HepG2 (cell line): ENCODE measurements around the gene ZMYND10. TPM values are rescaled to one million over a fixed set of nuclear protein-coding genes. Genes with fewer than 3 reads are reported as not detected.
A peak's percentile ranks its signal among the peaks of the same experiment; 100 is the strongest.

Experiments used
- ATAC-seq: fragments of 200-7000 bp; cut with Tn5 transposase; 3 replicates; pipeline ENCODE4 v1.9.1; 2020; ENCODE audit warnings: mild to moderate bottlenecking, moderate library complexity
- BruUV-seq: library from RNA; stranded (reverse); fragments of 400-500 nt; replicated peaks from 2 replicates; lab custom pipeline; 2021; lab: Mats Ljungman, UMichigan
- CTCF ChIA-PET: fragments of 300-600 bp; formaldehyde crosslinking; extraction: SDS; loops from one replicate; lab custom pipeline; 2021; ENCODE audit warnings: low total read pairs, inconsistent platforms, low intra/inter-chr PET ratio; lab: Yijun Ruan, JAX
- POLR2A ChIA-PET: fragments of 350-600 bp; sonication (Branson Sonifier 250); formaldehyde crosslinking; loops from one replicate; lab custom pipeline; 2020; ENCODE audit warnings: antibody characterized with exemption, inconsistent platforms; lab: Yijun Ruan, JAX
- DNase-seq: peaks from one replicate; pipeline ENCODE4 v3.0.0-alpha.2; 2015; ENCODE audit warnings: low spot score
- FAIRE-seq: peaks from 3 replicates; lab custom pipeline; 2011; peaks lifted over from hg19 to GRCh38; lab: Jason Lieb, UNC
- H2AFZ ChIP-seq: one replicate; pipeline ENCODE4 v1.6.1; 2011; ENCODE audit warnings: low read length, inconsistent platforms
- H3K27ac ChIP-seq: fragments of 300-600 bp; 3 replicates; pipeline ENCODE4 v1.8.0; 2011; ENCODE audit warnings: mixed run types, mild to moderate bottlenecking, mixed read lengths, low read length, inconsistent platforms; ENCODE audit not compliant: insufficient read depth; ENCODE audit errors: extremely low read length
- H3K27me3 ChIP-seq, 2 experiments: fragments of 200-600 bp in 1 of 2; 2 replicates in 1 of 2; 3 replicates in 1 of 2; pipeline versions ENCODE4 v1.6.0 to v1.8.0; 2011; ENCODE audit warnings: low read length in 2 of 2, mild to moderate bottlenecking in 2 of 2, moderate library complexity in 2 of 2, inconsistent platforms in 1 of 2; ENCODE audit not compliant: insufficient read depth in 2 of 2, control insufficient read depth in 1 of 2
- H3K36me3 ChIP-seq, 2 experiments: fragments of 200-600 bp in 1 of 2; replicated peaks in 1 of 2; 2 replicates in 1 of 2; 3 replicates in 1 of 2; pipeline versions ENCODE4 v1.5.1 to v1.8.0; 2011; ENCODE audit warnings: low read length in 2 of 2, inconsistent platforms in 1 of 2; ENCODE audit not compliant: insufficient read depth in 2 of 2, control insufficient read depth in 1 of 2
- H3K4me1 ChIP-seq: 2 replicates; pipeline ENCODE4 v1.5.1; 2012; ENCODE audit warnings: low read length, inconsistent platforms; ENCODE audit not compliant: insufficient read depth
- H3K4me2 ChIP-seq: 2 replicates; pipeline ENCODE4 v1.6.0; 2011; ENCODE audit warnings: low read depth, low read length, inconsistent platforms
- H3K4me3 ChIP-seq, 3 experiments: fragments of 200-600 bp in 1 of 3; sonication (generic), shearing (Covaris generic) in 1 of 3; replicated peaks in 1 of 3; 2 replicates each; pipeline ENCODE4 v1.5.1; 2011 to 2016; ENCODE audit warnings: low read length in 3 of 3, inconsistent platforms in 2 of 3, low read depth in 2 of 3, mild to moderate bottlenecking in 2 of 3, control low read depth in 1 of 3, mixed read lengths in 1 of 3; ENCODE audit not compliant: insufficient read depth in 1 of 3
- H3K79me2 ChIP-seq: one replicate; pipeline ENCODE4 v1.6.1; 2011; ENCODE audit warnings: low read length, inconsistent platforms; ENCODE audit not compliant: insufficient read depth
- H3K9ac ChIP-seq: 2 replicates; pipeline ENCODE4 v1.6.0; 2011; ENCODE audit warnings: mild to moderate bottlenecking, low read depth, low read length, inconsistent platforms; ENCODE audit not compliant: insufficient read depth
- H3K9me3 ChIP-seq: 2 replicates; pipeline ENCODE4 v1.5.1; 2012; ENCODE audit warnings: mild to moderate bottlenecking, low read length
- H4K20me1 ChIP-seq: 2 replicates; pipeline ENCODE4 v1.6.0; 2011; ENCODE audit warnings: inconsistent platforms, mild to moderate bottlenecking, low read length, moderate library complexity; ENCODE audit not compliant: insufficient read depth
- ATF1 ChIP-seq: IDR thresholded peaks from 2 replicates; pipeline ENCODE4 v1.6.1; 2016; ENCODE audit warnings: mild to moderate bottlenecking, control low read depth
- ATF7-NPFF ChIP-seq: sonication (generic); formaldehyde crosslinking; IDR thresholded peaks from 2 replicates; pipeline ENCODE4 v1.8.1; 2023; ENCODE audit warnings: mild to moderate bottlenecking, low read depth, missing genetic modification reagents, moderate library complexity
- CENPT ChIP-seq: sonication (generic); formaldehyde crosslinking; IDR thresholded peaks from 2 replicates; pipeline ENCODE4 v1.8.0; 2022; ENCODE audit warnings: low read depth, mild to moderate bottlenecking, moderate library complexity, missing genetic modification reagents
- CHCHD3 ChIP-seq: sonication (generic); formaldehyde crosslinking; IDR thresholded peaks from 2 replicates; pipeline ENCODE4 v1.8.0; 2022; ENCODE audit warnings: mild to moderate bottlenecking, missing genetic modification reagents, moderate library complexity
- CHD4 ChIP-seq: fragments of 200-600 bp; sonication (generic); IDR thresholded peaks from 2 replicates; pipeline ENCODE4 v1.7.0; 2017; ENCODE audit warnings: mild to moderate bottlenecking, low read length, borderline replicate concordance
- DMAP1 ChIP-seq: IDR thresholded peaks from 2 replicates; pipeline ENCODE4 v1.6.1; 2016
- HCFC1 ChIP-seq: fragments of 150-350 bp; IDR thresholded peaks from 2 replicates; pipeline ENCODE4 v1.6.1; 2014; ENCODE audit warnings: low read depth, low read length
- HES4 ChIP-seq: sonication (generic); formaldehyde crosslinking; IDR thresholded peaks from 2 replicates; pipeline ENCODE4 v1.9.0; 2021; ENCODE audit warnings: mild to moderate bottlenecking, missing genetic modification reagents, borderline replicate concordance
- HIVEP1 ChIP-seq: sonication (generic); formaldehyde crosslinking; IDR thresholded peaks from 2 replicates; pipeline ENCODE4 v1.4.0; 2020; ENCODE audit warnings: mild to moderate bottlenecking, missing genetic modification reagents
- HNF4G ChIP-seq, 2 experiments: sonication (generic) in 1 of 2; formaldehyde crosslinking in 1 of 2; IDR thresholded peaks; 2 replicates each; pipeline versions ENCODE4 v1.4.0 to v1.6.1; 2011 to 2020; ENCODE audit warnings: borderline replicate concordance in 2 of 2, low read depth in 2 of 2, mild to moderate bottlenecking in 2 of 2, low read length in 1 of 2, missing genetic modification reagents in 1 of 2, moderate library complexity in 1 of 2
- LCORL ChIP-seq, 2 experiments: fragments of 450-650 bp in 1 of 2; sonication (generic) in 1 of 2; formaldehyde crosslinking in 1 of 2; IDR thresholded peaks; 2 replicates each; pipeline versions ENCODE4 v1.5.0 to v1.6.1; 2017 to 2020; ENCODE audit warnings: antibody characterized with exemption in 1 of 2, missing genetic modification reagents in 1 of 2
- NBN ChIP-seq: fragments of 450-650 bp; conservative IDR thresholded peaks from 2 replicates; pipeline ENCODE4 v1.6.1; 2017
- SUZ12 ChIP-seq: fragments of 150-350 bp; IDR thresholded peaks from 2 replicates; pipeline ENCODE4 v1.6.1; 2014; ENCODE audit warnings: low read depth, low read length
- YEATS4 ChIP-seq: sonication (generic); formaldehyde crosslinking; IDR thresholded peaks from 2 replicates; pipeline ENCODE4 v1.4.0; 2020; ENCODE audit warnings: missing genetic modification reagents, borderline replicate concordance
- ZNF430 ChIP-seq: sonication (generic); formaldehyde crosslinking; IDR thresholded peaks from 2 replicates; pipeline ENCODE4 v1.9.0; 2021; ENCODE audit warnings: mild to moderate bottlenecking, missing genetic modification reagents
- ZNF607 ChIP-seq: sonication (generic); formaldehyde crosslinking; IDR thresholded peaks from 2 replicates; pipeline ENCODE4 v1.5.1; 2020; ENCODE audit warnings: missing genetic modification reagents, mild to moderate bottlenecking, borderline replicate concordance
- ZNF614 ChIP-seq: IDR thresholded peaks from 2 replicates; pipeline ENCODE4 v1.6.1; 2018; ENCODE audit warnings: missing biosample characterization, missing genetic modification reagents, inconsistent platforms, borderline replicate concordance
- ZNF703 ChIP-seq: sonication (generic); formaldehyde crosslinking; IDR thresholded peaks from 2 replicates; pipeline ENCODE4 v1.5.1; 2020; ENCODE audit warnings: missing genetic modification reagents, mild to moderate bottlenecking, moderate library complexity, borderline replicate concordance
- WGBS: methylation state at CpG from one replicate; pipeline ENCODE4 v1.1.6; 2017; ENCODE audit warnings: low lambda C conversion rate; 5-methylcytosine and 5-hydroxymethylcytosine counted together
- in situ Hi-C: cut with HindIII; loops from 2 replicates; pipeline ENCODE4 v1.10.0; 2017; ENCODE audit warnings: low pct_unique_long_range_greater_than_20kb; ENCODE audit not compliant: extremely low pct_ligation_motif_present
- intact Hi-C: fragments of 100-400 bp; cut with micrococcal nuclease; formaldehyde crosslinking; loops from one replicate; pipeline ENCODE4 v1.10.0; 2022; ENCODE audit not compliant: unreplicated experiment
- polyA plus RNA-seq, 8 experiments: library from polyadenylated mRNA; depleted of rRNA in 3 of 8; stranded (reverse) in 7 of 8; unstranded in 1 of 8; fragments of >200 nt; fragmentation: Illumina TruSeq in 4 of 8; extraction: Trizol in 4 of 8; gene quantifications; 2 replicates each; pipeline versions ENCODE4 v1.2.1 to v1.2.3, GENCODE V29; 2011 to 2016; ENCODE audit warnings: low read depth in 4 of 8, missing spikeins in 1 of 8, mixed read lengths in 1 of 8; ENCODE audit not compliant: insufficient read depth in 1 of 8
- total RNA-seq, 5 experiments: library from RNA; depleted of rRNA; stranded (reverse); fragments of >200 nt; fragmentation: Illumina TruSeq; extraction: Trizol; gene quantifications; 2 replicates each; pipeline ENCODE4 v1.2.3, GENCODE V29; 2016; ENCODE audit warnings: low read depth in 1 of 5
- TF ChIP-seq, protein P1 (sequence below): sonication (generic); formaldehyde crosslinking; IDR thresholded peaks from 2 replicates; pipeline ENCODE4 v1.4.0; 2020; ENCODE audit warnings: missing genetic modification reagents
- TF ChIP-seq, protein P2 (sequence below): sonication (generic); formaldehyde crosslinking; IDR thresholded peaks from 2 replicates; pipeline ENCODE4 v1.8.0; 2022; ENCODE audit warnings: missing genetic modification reagents, low read depth, mild to moderate bottlenecking, borderline replicate concordance

ZMYND10 gene
- total and polyA plus RNA-seq, 2 of the 13 experiments (the other 11 are each of a cell fraction or from before 2014, with no cell fraction given), result 0.60 to 0.74 TPM

DNA sequence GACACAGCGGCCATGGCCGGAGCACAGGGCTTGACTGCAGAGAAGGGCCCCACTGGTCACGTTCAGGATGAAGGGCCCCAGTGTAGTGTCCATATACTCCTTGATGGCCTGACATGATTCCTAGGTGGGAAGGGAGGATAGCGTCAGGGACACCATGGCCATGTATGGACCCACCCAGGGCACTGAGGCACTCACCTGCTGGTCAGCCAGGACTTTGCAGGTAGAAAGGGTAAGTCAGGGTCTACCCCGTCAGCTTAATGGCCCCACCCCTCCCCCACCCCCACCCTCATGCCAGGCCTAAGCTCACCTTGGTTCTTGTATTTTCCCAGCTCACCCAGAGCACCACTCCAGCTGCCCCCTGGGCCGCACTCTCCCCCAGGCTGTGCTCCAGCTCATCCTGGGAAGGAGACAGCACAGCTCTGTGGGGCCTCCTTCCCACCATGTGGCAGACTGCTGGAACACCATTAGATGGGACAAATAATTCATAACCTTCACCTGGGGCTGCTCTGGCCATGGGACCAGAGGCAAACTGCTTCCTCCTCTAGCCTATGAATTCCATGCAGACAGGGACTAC lies 44.8 kb downstream of the ZMYND10 start (continued):
- TF ChIP-seq ATF7-NPFF (CRISPR knock-in tag) (no peak), HES4 (0 out of 2 replicates have a peak, but pooled peaks have one; percentile 50)

DNA sequence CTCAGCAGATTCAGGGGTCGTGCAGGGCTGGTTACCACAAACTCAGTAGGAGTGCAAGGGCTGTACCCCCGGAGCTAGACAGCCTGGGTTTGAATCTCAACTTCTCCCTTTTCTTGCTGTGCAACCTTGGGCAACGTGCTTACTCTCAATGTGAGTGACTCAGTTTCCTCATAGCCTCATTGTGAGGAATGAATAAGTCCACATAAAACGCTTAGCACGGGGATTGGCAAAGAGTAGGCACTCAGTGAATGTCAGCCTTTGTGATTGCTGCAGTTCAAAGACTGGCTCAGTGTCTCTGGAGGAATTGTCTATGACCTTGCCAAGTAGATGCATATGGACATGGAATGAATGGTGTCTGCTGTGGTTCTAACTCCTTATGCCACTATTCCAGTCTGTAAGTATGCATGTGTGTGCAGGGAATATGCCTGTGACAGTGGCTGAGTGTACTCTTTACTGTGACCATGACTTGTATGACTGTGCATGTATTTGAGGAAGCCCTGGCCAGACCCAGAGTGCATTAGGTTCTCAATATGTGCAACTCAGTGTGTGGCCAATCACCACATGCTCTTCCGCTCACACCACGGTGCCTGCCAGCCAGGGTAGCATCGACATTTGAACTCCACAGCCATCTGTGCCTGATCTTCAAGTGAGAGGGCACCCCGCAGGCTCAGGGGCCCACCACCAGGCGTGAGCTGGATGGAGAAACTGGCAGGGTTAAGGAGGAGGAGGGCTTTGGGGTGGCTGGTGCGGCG lies 45.4 kb downstream of the ZMYND10 start:
- no peak overlapping the region for H2AFZ ChIP-seq
- peak overlapping the region; percentile 63 for H3K9ac ChIP-seq
- H3K36me3 ChIP-seq, result peaks cover 1 to 3% of the 10 kb centered on the region in 2 experiments; a peak in 2 of 5 replicates
- H3K4me1 ChIP-seq, result peaks cover 61% of the 10 kb centered on the region
- BruUV-seq, result TSS peak; percentile 92
- H3K4me3 ChIP-seq, result peak overlapping the region; percentile 48 to 53 (median 50)
- 66% methylated on average over 11 of the region's 12 CpGs for WGBS
- H4K20me1 ChIP-seq, result peaks cover 11% of the 10 kb centered on the region
- ATAC-seq, result no peak
- DNase-seq, result no peak
- ChIA-PET POLR2A (interaction anchor here (0.5 to 7.9 kb wide), 26 partner anchors 7 to 105 kb away, joined by 3 to 222 read pairs (median 6); partner anchors contain the start of genes CYB561D2, GNAI2, HYAL2 and IFRD2), CTCF (interaction anchor here (1.5 kb wide), 1 partner anchor 21 kb away, joined by 3 read pairs; no protein-coding TSS in a partner anchor)
- H3K9me3 ChIP-seq, result no peaks in the 10 kb centered on the region
- H3K27ac ChIP-seq, result peak overlapping the region; percentile 87
- peak overlapping the region; percentile 86 for H3K4me2 ChIP-seq
- H3K79me2 ChIP-seq, result peaks cover 36% of the 10 kb centered on the region
- no peaks in the 10 kb centered on the region; a peak in 1 of 5 replicates for H3K27me3 ChIP-seq
- in situ Hi-C loops, result no loop called here
- intact Hi-C loops, result loop anchor here (1.0 to 5.0 kb wide), 2 partner anchors 21 to 38 kb away; no protein-coding TSS in a partner anchor
- FAIRE-seq, result no peak
- TF ChIP-seq NBN, result no peak
- TF ChIP-seq YEATS4 (CRISPR knock-in tag), result no peak
- TF ChIP-seq, protein P1, sequence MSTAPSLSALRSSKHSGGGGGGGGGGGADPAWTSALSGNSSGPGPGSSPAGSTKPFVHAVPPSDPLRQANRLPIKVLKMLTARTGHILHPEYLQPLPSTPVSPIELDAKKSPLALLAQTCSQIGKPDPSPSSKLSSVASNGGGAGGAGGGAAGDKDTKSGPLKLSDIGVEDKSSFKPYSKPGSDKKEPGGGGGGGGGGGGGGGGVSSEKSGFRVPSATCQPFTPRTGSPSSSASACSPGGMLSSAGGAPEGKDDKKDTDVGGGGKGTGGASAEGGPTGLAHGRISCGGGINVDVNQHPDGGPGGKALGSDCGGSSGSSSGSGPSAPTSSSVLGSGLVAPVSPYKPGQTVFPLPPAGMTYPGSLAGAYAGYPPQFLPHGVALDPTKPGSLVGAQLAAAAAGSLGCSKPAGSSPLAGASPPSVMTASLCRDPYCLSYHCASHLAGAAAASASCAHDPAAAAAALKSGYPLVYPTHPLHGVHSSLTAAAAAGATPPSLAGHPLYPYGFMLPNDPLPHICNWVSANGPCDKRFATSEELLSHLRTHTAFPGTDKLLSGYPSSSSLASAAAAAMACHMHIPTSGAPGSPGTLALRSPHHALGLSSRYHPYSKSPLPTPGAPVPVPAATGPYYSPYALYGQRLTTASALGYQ (CRISPR knock-in tag), result no peak
- TF ChIP-seq DMAP1 (CRISPR knock-in tag), result no peak
- no peak for TF ChIP-seq HNF4G (IDR thresholded peaks at IDR 0.05; ENCODE audit: borderline replicate concordance, low read depth, low read length)
- no peak for TF ChIP-seq HNF4G (CRISPR knock-in tag; IDR thresholded peaks at IDR 0.05; ENCODE audit: borderline replicate concordance, low read depth)
- TF ChIP-seq ZNF614 (CRISPR knock-in tag), result no peak
- no peak for TF ChIP-seq CHD4
- TF ChIP-seq HIVEP1 (CRISPR knock-in tag), result no peak
- TF ChIP-seq LCORL (IDR thresholded peaks at IDR 0.05), result no peak
- TF ChIP-seq LCORL (CRISPR knock-in tag; IDR thresholded peaks at IDR 0.05), result peak; percentile 35; the same call in 1 of the 2 replicates
- no peak for TF ChIP-seq HCFC1
- no peak for TF ChIP-seq SUZ12
- no peak for TF ChIP-seq CENPT (CRISPR knock-in tag)
- TF ChIP-seq ZNF430 (CRISPR knock-in tag), result 0 out of 2 replicates have a peak, but pooled peaks have one; percentile 30
- no peak for TF ChIP-seq ZNF703 (CRISPR knock-in tag)
- no peak for TF ChIP-seq CHCHD3 (CRISPR knock-in tag)
- TF ChIP-seq, protein P2, sequence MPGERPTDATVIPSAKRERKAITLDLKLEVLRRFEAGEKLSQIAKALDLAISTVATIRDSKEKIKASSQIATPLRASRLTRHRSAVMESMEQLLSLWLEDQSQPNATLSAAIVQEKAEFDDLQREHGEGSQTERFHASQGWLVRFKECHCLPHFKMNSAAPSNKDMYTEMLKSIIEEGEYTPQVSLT (CRISPR knock-in tag), result no peak
- TF ChIP-seq ZNF607 (CRISPR knock-in tag), result no peak
- peak; percentile 18; the same call in 1 of the 2 replicates for TF ChIP-seq ATF1
